ENCODE data around the gene PLK2. TPM values are rescaled to one million over a fixed set of nuclear protein-coding genes. Genes with fewer than 3 reads are reported as not detected.

Gene PLK2
- total and polyA plus RNA-seq, 2 of the 8 experiments (the other 6 are each of a cell fraction or from before 2014, with no cell fraction given) = 5.8 to 20.6 TPM

DNA sequence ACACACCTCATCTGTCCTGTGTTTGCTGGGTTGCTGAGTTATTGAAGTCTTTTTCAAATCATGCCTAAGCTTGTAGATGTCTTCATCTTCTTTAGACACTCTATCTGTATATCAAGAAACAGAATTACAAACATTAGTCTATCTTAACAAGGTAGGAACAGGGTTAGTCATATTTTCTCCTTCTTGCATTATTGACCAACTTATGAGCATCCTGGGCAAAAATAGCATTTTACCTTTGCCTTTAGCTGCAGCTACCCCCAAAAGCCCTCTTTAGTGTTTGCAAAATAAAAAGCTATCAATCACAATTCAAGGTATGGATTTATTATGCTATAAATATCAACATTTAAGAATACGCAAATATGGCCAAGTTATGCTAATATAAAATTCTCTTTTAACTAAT, 3.4 kb downstream of the PLK2 start:
- POLR2A ChIA-PET (ENCODE audit: partially characterized antibody) = interaction anchor here (0.7 kb wide), 1 partner anchor 10 kb away, joined by 3 read pairs; no protein-coding TSS in a partner anchor
- FAIRE-seq (no peak), DNase-seq (ENCODE audit: low read depth in 1 of 2, low spot score in 2 of 2) (no peak)
- peaks cover 0 to 2% of the 10 kb centered on the region in 2 experiments for H4K20me1 ChIP-seq (replicated peaks in 1 of 2; ENCODE audit: control insufficient read depth in 1 of 2, insufficient read depth in 2 of 2, low read length in 2 of 2)
- peaks cover 8 to 35% (median 26%) of the 10 kb centered on the region in 4 experiments for H3K36me3 ChIP-seq (ENCODE audit: control insufficient read depth in 2 of 4, insufficient read depth in 4 of 4, low read length in 3 of 4)
- H3K4ac ChIP-seq (replicated peaks; ENCODE audit: insufficient read length, low read depth, low read length) = no peak overlapping the region
- no peak overlapping the region for H3K27ac ChIP-seq (ENCODE audit: low read depth, low read length)
- no peak overlapping the region for H2AK5ac ChIP-seq (ENCODE audit: low read depth, low read length)
- no peaks in the 10 kb centered on the region for H3K9me3 ChIP-seq (ENCODE audit: insufficient read depth in 2 of 2, low read depth in 1 of 2, low read length in 1 of 2)
- no peak overlapping the region for H2BK12ac ChIP-seq (ENCODE audit: low read depth, low read length)
- no peak overlapping the region for H2BK120ac ChIP-seq (replicated peaks; ENCODE audit: low read depth, low read length)
- H3K79me1 ChIP-seq (ENCODE audit: low read depth, low read length) = no peaks in the 10 kb centered on the region
- H4K5ac ChIP-seq (ENCODE audit: insufficient read length, low read depth, low read length) = no peak overlapping the region
- 0 out of 4 replicates have a peak, but pooled peaks cover 0 to 2% of the 10 kb centered on the region in 2 experiments for H3K79me2 ChIP-seq (ENCODE audit: control insufficient read depth in 1 of 2, insufficient read depth in 2 of 2, low read length in 2 of 2)
- H2BK15ac ChIP-seq (ENCODE audit: low read length) = no peak overlapping the region
- WGBS, 2 experiments (ENCODE audit: extremely low coverage in 1 of 2, insufficient coverage in 1 of 2, insufficient read length in 1 of 2, insufficient replicate concordance in 2 of 2, low coverage in 1 of 2, low lambda C conversion rate in 2 of 2, missing lambda C conversion rate in 1 of 2) = 89% methylated on average over 1 of the region's 1 CpG; no CpG with 5 or more reads in 1 of the 2 experiments
- no peak overlapping the region for H2BK5ac ChIP-seq (ENCODE audit: low read depth, low read length)
- H3K18ac ChIP-seq (ENCODE audit: extremely low read depth, low read length) = no peak overlapping the region
- CTCF ChIA-PET (ENCODE audit: partially characterized antibody) = interaction anchor here (1.4 to 1.6 kb wide), 2 partner anchors 677 to 806 kb away, joined by 3 to 5 read pairs; no protein-coding TSS in a partner anchor
- no peak overlapping the region for H4K91ac ChIP-seq (replicated peaks; ENCODE audit: insufficient read length, low read length)
- no peak overlapping the region for H3K14ac ChIP-seq (ENCODE audit: insufficient read length)
- H3K56ac ChIP-seq (replicated peaks; ENCODE audit: insufficient read length, low read depth, low read length) = no peak overlapping the region
- no peak overlapping the region for H3K4me2 ChIP-seq (ENCODE audit: insufficient read depth in 1 of 2, low read depth in 2 of 2, low read length in 2 of 2)
- H4K8ac ChIP-seq (ENCODE audit: extremely low read depth, insufficient read depth, low read length) = no peak overlapping the region
- no peak overlapping the region for H3K23ac ChIP-seq (ENCODE audit: insufficient read length)
- peaks cover 0 to 4% (median 3%) of the 10 kb centered on the region in 4 experiments; a peak in 3 of 7 replicates for H3K4me1 ChIP-seq (replicated peaks in 1 of 4; ENCODE audit: control insufficient read depth in 3 of 4, insufficient read depth in 4 of 4, low read length in 3 of 4)
- no peak overlapping the region for H3K9ac ChIP-seq (replicated peaks in 1 of 4; ENCODE audit: extremely low read depth in 1 of 4, low read depth in 3 of 4, low read length in 3 of 4)
- H3K23me2 ChIP-seq (ENCODE audit: low read depth, low read length) = no peaks in the 10 kb centered on the region; the same call in 1 of the 2 replicates
- H3K27me3 ChIP-seq (replicated peaks in 1 of 4; ENCODE audit: control insufficient read depth in 3 of 4, extremely low read depth in 1 of 4, insufficient read depth in 3 of 4, low read length in 3 of 4) = peaks cover 0 to 3% (median 2%) of the 10 kb centered on the region in 4 experiments; a peak in 3 of 7 replicates
- no peak overlapping the region for H3K4me3 ChIP-seq (ENCODE audit: extremely low read depth in 1 of 4, insufficient read depth in 2 of 4, low read depth in 3 of 4, low read length in 4 of 4)
- H2BK20ac ChIP-seq (ENCODE audit: low read length) = no peak overlapping the region
- H2AFZ ChIP-seq (ENCODE audit: low read length) = no peak overlapping the region
- TF ChIP-seq CHD1 (IDR thresholded peaks at IDR 0.05; ENCODE audit: low read depth, low read length) (no peak), TAF1 (IDR thresholded peaks at IDR 0.05; ENCODE audit: low read depth, low read length) (no peak), EZH2 (IDR thresholded peaks at IDR 0.05; ENCODE audit: low read depth, low read length, severe bottlenecking) (no peak), RAD21 (IDR thresholded peaks at IDR 0.05 in 1 of 2, conservative IDR thresholded peaks at IDR 0.05 in 1 of 2; ENCODE audit: low read depth in 2 of 2, low read length in 2 of 2) (no peak), HDAC2 (IDR thresholded peaks at IDR 0.05; ENCODE audit: borderline replicate concordance in 1 of 2, low read depth in 2 of 2, low read length in 2 of 2) (no peak)
- TF ChIP-seq, protein P1, sequence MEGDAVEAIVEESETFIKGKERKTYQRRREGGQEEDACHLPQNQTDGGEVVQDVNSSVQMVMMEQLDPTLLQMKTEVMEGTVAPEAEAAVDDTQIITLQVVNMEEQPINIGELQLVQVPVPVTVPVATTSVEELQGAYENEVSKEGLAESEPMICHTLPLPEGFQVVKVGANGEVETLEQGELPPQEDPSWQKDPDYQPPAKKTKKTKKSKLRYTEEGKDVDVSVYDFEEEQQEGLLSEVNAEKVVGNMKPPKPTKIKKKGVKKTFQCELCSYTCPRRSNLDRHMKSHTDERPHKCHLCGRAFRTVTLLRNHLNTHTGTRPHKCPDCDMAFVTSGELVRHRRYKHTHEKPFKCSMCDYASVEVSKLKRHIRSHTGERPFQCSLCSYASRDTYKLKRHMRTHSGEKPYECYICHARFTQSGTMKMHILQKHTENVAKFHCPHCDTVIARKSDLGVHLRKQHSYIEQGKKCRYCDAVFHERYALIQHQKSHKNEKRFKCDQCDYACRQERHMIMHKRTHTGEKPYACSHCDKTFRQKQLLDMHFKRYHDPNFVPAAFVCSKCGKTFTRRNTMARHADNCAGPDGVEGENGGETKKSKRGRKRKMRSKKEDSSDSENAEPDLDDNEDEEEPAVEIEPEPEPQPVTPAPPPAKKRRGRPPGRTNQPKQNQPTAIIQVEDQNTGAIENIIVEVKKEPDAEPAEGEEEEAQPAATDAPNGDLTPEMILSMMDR (IDR thresholded peaks at IDR 0.05; ENCODE audit: control extremely low read depth in 1 of 3, insufficient read depth in 1 of 3, low read depth in 1 of 3, low read length in 3 of 3) = no peak
